Loucy (cell line): ENCODE data around the gene ODC1.

Experiments
- H2AFZ ChIP-seq: fragments of 200-600 bp; sonication (generic); 2 replicates; pipeline ENCODE4 v1.6.0; 2016; ENCODE audit warnings: antibody characterized with exemption, mild to moderate bottlenecking, low read length, moderate library complexity
- H3F3A ChIP-seq: fragments of 200-600 bp; 2 replicates; pipeline ENCODE4 v1.6.0; 2016; ENCODE audit warnings: antibody characterized with exemption, low read depth, mild to moderate bottlenecking
- H3K27me3 ChIP-seq: fragments of 200-600 bp; sonication (generic); 2 replicates; pipeline ENCODE4 v1.6.1; 2014; ENCODE audit warnings: low read length, mild to moderate bottlenecking; ENCODE audit not compliant: insufficient read depth, poor library complexity, severe bottlenecking
- H3K36me3 ChIP-seq: fragments of 200-600 bp; sonication (generic); 2 replicates; pipeline ENCODE4 v1.6.1; 2016; ENCODE audit warnings: low read length; ENCODE audit not compliant: insufficient read depth
- H3K4me1 ChIP-seq: fragments of 200-600 bp; sonication (generic); 2 replicates; pipeline ENCODE4 v1.5.1; 2014; ENCODE audit warnings: low read length, mild to moderate bottlenecking; ENCODE audit not compliant: insufficient read depth, poor library complexity, severe bottlenecking
- H3K4me2 ChIP-seq: fragments of 200-600 bp; sonication (generic); 2 replicates; pipeline ENCODE4 v1.6.0; 2014; ENCODE audit warnings: antibody characterized with exemption, low read length, low read depth, mild to moderate bottlenecking; ENCODE audit not compliant: poor library complexity, severe bottlenecking
- H3K4me3 ChIP-seq: fragments of 200-600 bp; sonication (generic); 2 replicates; pipeline ENCODE4 v1.5.1; 2014; ENCODE audit warnings: low read length, mild to moderate bottlenecking, mixed read lengths; ENCODE audit not compliant: poor library complexity, severe bottlenecking
- H3K79me2 ChIP-seq: fragments of 200-600 bp; sonication (generic); 2 replicates; pipeline ENCODE4 v1.6.1; 2014; ENCODE audit warnings: low read length; ENCODE audit not compliant: insufficient read depth
- H3K9ac ChIP-seq: fragments of 200-600 bp; sonication (generic); 2 replicates; pipeline ENCODE4 v1.6.0; 2014; ENCODE audit warnings: mild to moderate bottlenecking, low read depth, low read length, moderate library complexity; ENCODE audit not compliant: poor library complexity, severe bottlenecking
- H3K9me2 ChIP-seq: fragments of 200-600 bp; sonication (generic); replicated peaks from 2 replicates; pipeline ENCODE4 v1.6.1; 2016; ENCODE audit warnings: low read depth, low read length, mixed read lengths
- H3K9me3 ChIP-seq: fragments of 200-600 bp; sonication (generic); 2 replicates; pipeline ENCODE4 v1.6.1; 2014; ENCODE audit warnings: mild to moderate bottlenecking, antibody characterized with exemption, low read length, low read depth; ENCODE audit not compliant: insufficient read depth
- H4K20me1 ChIP-seq: fragments of 200-600 bp; sonication (generic); 2 replicates; pipeline ENCODE4 v1.6.0; 2014; ENCODE audit warnings: antibody characterized with exemption, low read length, mild to moderate bottlenecking; ENCODE audit not compliant: insufficient read depth, poor library complexity, severe bottlenecking
- EZH2phosphoT487 ChIP-seq: fragments of 200-600 bp; IDR thresholded peaks from 2 replicates; pipeline ENCODE4 v1.6.1; 2018; ENCODE audit warnings: antibody characterized with exemption, mild to moderate bottlenecking, moderate library complexity, borderline replicate concordance
- TF ChIP-seq, protein P1 (sequence below): fragments of 200-600 bp; sonication (generic); conservative IDR thresholded peaks from 2 replicates; pipeline ENCODE4 v1.5.1; 2014; ENCODE audit warnings: mild to moderate bottlenecking, antibody characterized with exemption, low read length

ODC1 gene

DNA sequence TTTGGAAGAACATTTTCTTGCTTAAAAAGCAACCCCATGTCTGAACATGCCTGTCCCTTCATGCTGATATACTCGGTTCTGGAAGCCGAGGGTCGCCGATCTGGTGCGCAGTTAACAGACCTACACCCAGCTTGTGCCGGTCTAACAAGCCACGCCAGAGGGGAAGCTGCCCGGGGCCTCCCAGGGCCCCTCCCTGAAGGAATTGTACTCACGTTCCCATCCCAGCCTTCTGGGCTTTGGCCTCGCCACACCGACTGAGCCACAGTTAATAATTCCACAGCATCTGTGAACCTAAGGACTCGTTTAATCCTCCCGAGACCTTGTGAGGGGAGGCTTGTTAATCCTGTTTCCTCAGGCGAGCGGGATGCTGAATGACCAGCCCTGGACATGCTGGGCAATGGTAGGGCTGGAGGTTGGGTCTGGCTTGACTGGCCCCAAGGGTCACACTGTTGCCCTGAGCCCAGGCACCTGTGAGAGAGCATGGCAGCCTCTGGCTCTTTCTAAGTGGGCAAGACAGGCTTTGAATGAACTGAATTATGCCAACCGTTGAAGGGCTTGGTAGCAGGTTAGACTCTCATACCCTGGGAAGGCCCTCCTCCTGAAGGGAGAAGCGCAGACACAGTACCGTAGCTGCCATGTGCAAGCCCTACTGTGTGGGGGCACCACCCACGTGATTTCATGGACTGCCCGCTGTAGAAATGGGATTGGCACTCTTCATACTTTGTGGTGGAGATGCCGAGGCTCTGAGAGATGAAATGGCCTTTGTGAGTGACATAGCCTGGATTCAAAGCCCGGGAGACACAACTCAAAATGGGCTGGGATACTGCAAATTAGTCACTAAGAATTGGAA is 27.9 kb upstream of the ODC1 start:
- Histone ChIP-seq H3F3A (no peaks in the 10 kb centered on the region), H3K9me2 (no peaks in the 10 kb centered on the region), H3K9me3 (no peaks in the 10 kb centered on the region), H4K20me1 (no peaks in the 10 kb centered on the region), H3K4me1 (no peaks in the 10 kb centered on the region), H2AFZ (no peak overlapping the region), H3K4me3 (no peak overlapping the region), H3K27me3 (no peaks in the 10 kb centered on the region), H3K4me2 (no peak overlapping the region), H3K79me2 (no peaks in the 10 kb centered on the region), H3K36me3 (no peaks in the 10 kb centered on the region), H3K9ac (no peak overlapping the region)
- no peak for TF ChIP-seq EZH2phosphoT487
- TF ChIP-seq, protein P1, sequence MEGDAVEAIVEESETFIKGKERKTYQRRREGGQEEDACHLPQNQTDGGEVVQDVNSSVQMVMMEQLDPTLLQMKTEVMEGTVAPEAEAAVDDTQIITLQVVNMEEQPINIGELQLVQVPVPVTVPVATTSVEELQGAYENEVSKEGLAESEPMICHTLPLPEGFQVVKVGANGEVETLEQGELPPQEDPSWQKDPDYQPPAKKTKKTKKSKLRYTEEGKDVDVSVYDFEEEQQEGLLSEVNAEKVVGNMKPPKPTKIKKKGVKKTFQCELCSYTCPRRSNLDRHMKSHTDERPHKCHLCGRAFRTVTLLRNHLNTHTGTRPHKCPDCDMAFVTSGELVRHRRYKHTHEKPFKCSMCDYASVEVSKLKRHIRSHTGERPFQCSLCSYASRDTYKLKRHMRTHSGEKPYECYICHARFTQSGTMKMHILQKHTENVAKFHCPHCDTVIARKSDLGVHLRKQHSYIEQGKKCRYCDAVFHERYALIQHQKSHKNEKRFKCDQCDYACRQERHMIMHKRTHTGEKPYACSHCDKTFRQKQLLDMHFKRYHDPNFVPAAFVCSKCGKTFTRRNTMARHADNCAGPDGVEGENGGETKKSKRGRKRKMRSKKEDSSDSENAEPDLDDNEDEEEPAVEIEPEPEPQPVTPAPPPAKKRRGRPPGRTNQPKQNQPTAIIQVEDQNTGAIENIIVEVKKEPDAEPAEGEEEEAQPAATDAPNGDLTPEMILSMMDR, result no peak

DNA sequence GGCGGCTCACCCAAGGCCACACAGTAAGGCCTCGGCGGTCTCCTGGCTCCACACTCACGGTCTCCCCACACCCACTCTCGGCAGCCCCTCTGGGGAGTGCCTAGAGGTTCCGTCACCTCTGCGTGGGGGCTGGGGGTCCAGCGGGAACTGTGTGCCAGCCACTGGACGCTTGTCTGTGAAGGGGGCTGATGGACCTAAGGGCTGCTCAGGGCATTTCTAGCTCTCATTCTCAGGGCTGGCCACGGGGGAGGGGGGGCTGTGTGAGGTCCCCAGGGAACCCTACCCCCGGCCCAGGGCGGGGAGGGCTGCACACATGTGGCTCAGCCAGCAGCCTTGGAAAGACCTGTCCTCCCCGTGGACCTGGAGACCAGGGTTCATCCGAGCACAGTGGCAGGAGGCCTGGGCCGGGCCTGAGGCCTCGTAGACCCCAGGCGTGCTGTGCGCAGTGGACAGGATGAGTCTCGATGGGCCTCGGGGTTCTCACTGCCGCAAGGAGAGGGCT is 27.1 kb upstream of the ODC1 start:
- Histone ChIP-seq H3K9ac (no peak overlapping the region), H3K36me3 (no peaks in the 10 kb centered on the region), H3K4me3 (no peak overlapping the region), H2AFZ (no peak overlapping the region), H3K9me3 (no peaks in the 10 kb centered on the region), H3K9me2 (no peaks in the 10 kb centered on the region), H3K79me2 (no peaks in the 10 kb centered on the region), H3K27me3 (no peaks in the 10 kb centered on the region), H3K4me1 (no peaks in the 10 kb centered on the region), H3K4me2 (no peak overlapping the region), H4K20me1 (no peaks in the 10 kb centered on the region), H3F3A (no peaks in the 10 kb centered on the region)
- TF ChIP-seq, protein P1, result no peak
- no peak for TF ChIP-seq EZH2phosphoT487

DNA sequence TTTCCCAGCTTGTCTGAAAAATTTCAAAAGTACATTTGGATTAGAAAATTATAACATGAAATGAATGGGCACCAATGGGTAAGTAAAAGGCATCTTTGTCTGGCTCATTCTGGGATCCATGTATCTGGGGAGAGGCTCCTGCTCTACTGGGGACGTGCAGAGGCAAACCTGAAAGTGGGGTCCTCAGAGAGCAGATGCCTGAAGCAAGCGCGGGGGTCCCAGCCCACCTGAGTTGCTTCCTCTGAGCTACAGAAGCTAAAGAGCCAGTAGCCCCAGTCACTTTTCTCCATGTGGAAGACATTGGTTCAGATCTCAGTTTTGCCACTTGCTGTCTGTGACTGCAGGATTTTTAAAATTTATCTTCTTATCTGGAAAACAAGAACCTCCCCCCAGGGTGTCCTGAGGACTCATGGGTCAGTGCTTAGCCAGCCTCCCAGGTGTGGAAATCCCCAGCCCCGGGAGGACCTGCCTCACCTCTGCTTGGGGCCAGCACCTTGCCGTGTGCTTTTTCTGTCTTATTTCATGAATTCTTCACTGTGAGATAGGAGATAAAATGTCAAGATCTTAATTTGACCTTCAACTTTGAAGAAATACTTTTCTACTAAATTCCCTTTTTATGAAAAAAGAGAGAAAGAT is 25.1 kb upstream of the ODC1 start:
- Histone ChIP-seq H3F3A (no peaks in the 10 kb centered on the region), H3K4me2 (no peak overlapping the region), H3K4me1 (no peaks in the 10 kb centered on the region), H4K20me1 (no peaks in the 10 kb centered on the region), H3K27me3 (no peaks in the 10 kb centered on the region), H3K4me3 (no peak overlapping the region), H3K9ac (no peak overlapping the region), H3K9me2 (no peaks in the 10 kb centered on the region), H3K79me2 (no peaks in the 10 kb centered on the region), H3K9me3 (no peaks in the 10 kb centered on the region), H3K36me3 (no peaks in the 10 kb centered on the region), H2AFZ (no peak overlapping the region)
- TF ChIP-seq EZH2phosphoT487, result no peak
- TF ChIP-seq, protein P1, result no peak
